ENCODE results near the gene HOXB2. TPM values are rescaled to one million over a fixed set of nuclear protein-coding genes. Genes with fewer than 3 reads are reported as not detected.

HOXB2 gene
- total and polyA plus RNA-seq, 9 of the 15 experiments (the other 6 are each of a cell fraction or from before 2014, with no cell fraction given): 2.1 to 97.7 (median 21.2) TPM

DNA sequence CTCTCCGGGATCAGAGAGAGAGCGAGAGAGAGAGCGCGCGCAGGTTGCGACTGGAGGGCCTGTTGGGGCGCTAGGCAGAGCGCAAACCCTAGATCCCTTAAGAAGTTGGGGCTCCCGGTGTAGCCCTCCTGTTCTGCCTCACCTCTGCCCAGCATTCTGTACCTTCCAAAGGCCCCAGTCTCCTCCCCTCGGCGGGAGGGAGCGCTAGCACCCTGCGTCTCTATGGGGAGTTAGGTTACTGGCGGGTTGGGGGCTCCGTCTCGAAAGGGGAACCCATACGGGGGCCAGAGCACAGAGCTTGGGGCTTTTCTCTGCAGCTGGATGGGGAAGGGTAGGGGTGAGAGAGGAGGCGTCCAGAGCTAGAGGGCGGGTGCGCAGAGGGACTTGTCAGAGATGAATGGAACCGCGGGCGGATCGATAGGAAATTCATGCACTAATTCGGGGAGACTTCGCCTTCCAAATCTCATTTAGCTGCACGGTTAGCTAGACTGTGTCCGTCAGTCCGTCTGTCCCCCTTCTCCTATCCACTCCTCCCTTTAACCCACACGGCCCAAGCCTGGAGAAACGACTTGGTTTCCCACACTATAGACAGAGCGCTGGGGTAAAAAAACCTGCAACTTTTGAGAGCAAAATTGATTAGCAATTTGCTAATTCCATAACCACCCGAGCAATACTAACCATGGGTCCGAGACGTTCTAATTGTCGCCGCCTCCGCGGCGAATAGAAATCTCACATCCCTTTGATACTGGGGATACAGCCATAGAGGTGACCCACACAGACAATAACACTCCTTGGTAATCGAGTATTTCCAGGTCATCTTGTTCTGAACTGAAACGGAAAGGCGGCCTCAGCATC, 33.9 kb upstream of the HOXB2 start (continued):
- peak; percentile 65; the same call in 1 of the 2 replicates for TF ChIP-seq MTA1 (IDR thresholded peaks at IDR 0.05; ENCODE audit: borderline replicate concordance)
- TF ChIP-seq YBX1 (IDR thresholded peaks at IDR 0.05): no peak
- TF ChIP-seq PHF21A (IDR thresholded peaks at IDR 0.05; ENCODE audit: borderline replicate concordance, low read depth): peak; percentile 40; the same call in 1 of the 2 replicates
- no peak for TF ChIP-seq ZNF696 (CRISPR knock-in tag; conservative IDR thresholded peaks at IDR 0.05)
- no peak for TF ChIP-seq ELF4 (CRISPR knock-in tag; IDR thresholded peaks at IDR 0.05)
- no peak for TF ChIP-seq KLF13 (tag; IDR thresholded peaks at IDR 0.05; ENCODE audit: borderline replicate concordance, low read depth)
- TF ChIP-seq, protein P1, sequence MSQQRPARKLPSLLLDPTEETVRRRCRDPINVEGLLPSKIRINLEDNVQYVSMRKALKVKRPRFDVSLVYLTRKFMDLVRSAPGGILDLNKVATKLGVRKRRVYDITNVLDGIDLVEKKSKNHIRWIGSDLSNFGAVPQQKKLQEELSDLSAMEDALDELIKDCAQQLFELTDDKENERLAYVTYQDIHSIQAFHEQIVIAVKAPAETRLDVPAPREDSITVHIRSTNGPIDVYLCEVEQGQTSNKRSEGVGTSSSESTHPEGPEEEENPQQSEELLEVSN (IDR thresholded peaks at IDR 0.05; ENCODE audit: borderline replicate concordance in 1 of 2, extremely low read depth in 1 of 2, insufficient read depth in 1 of 2, insufficient read length in 1 of 2, low read depth in 1 of 2, low read length in 1 of 2, poor library complexity in 1 of 2, severe bottlenecking in 1 of 2): no peak
- 0 out of 2 replicates have a peak, but pooled peaks have one; percentile 3 for TF ChIP-seq CREM (IDR thresholded peaks at IDR 0.05; ENCODE audit: low read depth)
- TF ChIP-seq, protein P2, sequence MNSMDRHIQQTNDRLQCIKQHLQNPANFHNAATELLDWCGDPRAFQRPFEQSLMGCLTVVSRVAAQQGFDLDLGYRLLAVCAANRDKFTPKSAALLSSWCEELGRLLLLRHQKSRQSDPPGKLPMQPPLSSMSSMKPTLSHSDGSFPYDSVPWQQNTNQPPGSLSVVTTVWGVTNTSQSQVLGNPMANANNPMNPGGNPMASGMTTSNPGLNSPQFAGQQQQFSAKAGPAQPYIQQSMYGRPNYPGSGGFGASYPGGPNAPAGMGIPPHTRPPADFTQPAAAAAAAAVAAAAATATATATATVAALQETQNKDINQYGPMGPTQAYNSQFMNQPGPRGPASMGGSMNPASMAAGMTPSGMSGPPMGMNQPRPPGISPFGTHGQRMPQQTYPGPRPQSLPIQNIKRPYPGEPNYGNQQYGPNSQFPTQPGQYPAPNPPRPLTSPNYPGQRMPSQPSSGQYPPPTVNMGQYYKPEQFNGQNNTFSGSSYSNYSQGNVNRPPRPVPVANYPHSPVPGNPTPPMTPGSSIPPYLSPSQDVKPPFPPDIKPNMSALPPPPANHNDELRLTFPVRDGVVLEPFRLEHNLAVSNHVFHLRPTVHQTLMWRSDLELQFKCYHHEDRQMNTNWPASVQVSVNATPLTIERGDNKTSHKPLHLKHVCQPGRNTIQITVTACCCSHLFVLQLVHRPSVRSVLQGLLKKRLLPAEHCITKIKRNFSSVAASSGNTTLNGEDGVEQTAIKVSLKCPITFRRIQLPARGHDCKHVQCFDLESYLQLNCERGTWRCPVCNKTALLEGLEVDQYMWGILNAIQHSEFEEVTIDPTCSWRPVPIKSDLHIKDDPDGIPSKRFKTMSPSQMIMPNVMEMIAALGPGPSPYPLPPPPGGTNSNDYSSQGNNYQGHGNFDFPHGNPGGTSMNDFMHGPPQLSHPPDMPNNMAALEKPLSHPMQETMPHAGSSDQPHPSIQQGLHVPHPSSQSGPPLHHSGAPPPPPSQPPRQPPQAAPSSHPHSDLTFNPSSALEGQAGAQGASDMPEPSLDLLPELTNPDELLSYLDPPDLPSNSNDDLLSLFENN (IDR thresholded peaks at IDR 0.05; ENCODE audit: low read depth in 2 of 2, low read length in 2 of 2): no peak
- TF ChIP-seq ESRRB (CRISPR knock-in tag; IDR thresholded peaks at IDR 0.05; ENCODE audit: borderline replicate concordance): no peak
- TF ChIP-seq SP2 (IDR thresholded peaks at IDR 0.05; ENCODE audit: extremely low read depth, low read depth, low read length, poor library complexity, severe bottlenecking): no peak
- TF ChIP-seq NBN (IDR thresholded peaks at IDR 0.05; ENCODE audit: low read depth): no peak
- TF ChIP-seq ZNF79 (CRISPR knock-in tag; IDR thresholded peaks at IDR 0.05; ENCODE audit: low read depth): peak; percentile 45; the same call in 1 of the 2 replicates
- TF ChIP-seq ZNF12 (CRISPR knock-in tag; IDR thresholded peaks at IDR 0.05): no peak
- TF ChIP-seq SREBF2 (CRISPR knock-in tag; IDR thresholded peaks at IDR 0.05): no peak
- TF ChIP-seq NR2C1 (IDR thresholded peaks at IDR 0.05): peak; percentile 70; the same call in 1 of the 2 replicates
- TF ChIP-seq NR2C1 (tag; IDR thresholded peaks at IDR 0.05): peak; percentile 73
- no peak for TF ChIP-seq ZNF41 (CRISPR knock-in tag; conservative IDR thresholded peaks at IDR 0.05)
- TF ChIP-seq, protein P3, sequence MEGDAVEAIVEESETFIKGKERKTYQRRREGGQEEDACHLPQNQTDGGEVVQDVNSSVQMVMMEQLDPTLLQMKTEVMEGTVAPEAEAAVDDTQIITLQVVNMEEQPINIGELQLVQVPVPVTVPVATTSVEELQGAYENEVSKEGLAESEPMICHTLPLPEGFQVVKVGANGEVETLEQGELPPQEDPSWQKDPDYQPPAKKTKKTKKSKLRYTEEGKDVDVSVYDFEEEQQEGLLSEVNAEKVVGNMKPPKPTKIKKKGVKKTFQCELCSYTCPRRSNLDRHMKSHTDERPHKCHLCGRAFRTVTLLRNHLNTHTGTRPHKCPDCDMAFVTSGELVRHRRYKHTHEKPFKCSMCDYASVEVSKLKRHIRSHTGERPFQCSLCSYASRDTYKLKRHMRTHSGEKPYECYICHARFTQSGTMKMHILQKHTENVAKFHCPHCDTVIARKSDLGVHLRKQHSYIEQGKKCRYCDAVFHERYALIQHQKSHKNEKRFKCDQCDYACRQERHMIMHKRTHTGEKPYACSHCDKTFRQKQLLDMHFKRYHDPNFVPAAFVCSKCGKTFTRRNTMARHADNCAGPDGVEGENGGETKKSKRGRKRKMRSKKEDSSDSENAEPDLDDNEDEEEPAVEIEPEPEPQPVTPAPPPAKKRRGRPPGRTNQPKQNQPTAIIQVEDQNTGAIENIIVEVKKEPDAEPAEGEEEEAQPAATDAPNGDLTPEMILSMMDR (IDR thresholded peaks at IDR 0.05 in 2 of 3, conservative IDR thresholded peaks at IDR 0.05 in 1 of 3; ENCODE audit: insufficient read depth in 2 of 3, low read depth in 1 of 3, low read length in 3 of 3): no peak
- TF ChIP-seq MCM5 (IDR thresholded peaks at IDR 0.05; ENCODE audit: low read depth): no peak
